Muscle layer of colon (tissue), 2 donors: Measurements from ENCODE around the gene TTYH1.

Source experiments
- H3K27ac ChIP-seq: one replicate; pipeline ENCODE4 v1.7.0; 2013; ENCODE audit warnings: low read depth, mild to moderate bottlenecking, low read length, moderate library complexity
- H3K27me3 ChIP-seq, 2 donors: one replicate each; pipeline ENCODE4 v1.7.0; 2013; ENCODE audit warnings: low read length in 2 of 2, mild to moderate bottlenecking in 2 of 2; ENCODE audit not compliant: insufficient read depth in 2 of 2, control insufficient read depth in 1 of 2
- H3K36me3 ChIP-seq: one replicate; pipeline ENCODE4 v1.7.0; 2013; ENCODE audit warnings: mild to moderate bottlenecking, low read length; ENCODE audit not compliant: insufficient read depth
- H3K4me1 ChIP-seq: one replicate; pipeline ENCODE4 v1.7.0; 2013; ENCODE audit warnings: mild to moderate bottlenecking, low read length; ENCODE audit not compliant: insufficient read depth
- H3K4me3 ChIP-seq, 2 donors: one replicate each; pipeline ENCODE4 v1.7.0; 2013; ENCODE audit warnings: low read length in 2 of 2, low read depth in 1 of 2, mild to moderate bottlenecking in 1 of 2, moderate library complexity in 1 of 2
- H3K9ac ChIP-seq: one replicate; pipeline ENCODE4 v1.7.0; 2013; ENCODE audit warnings: low read length
- H3K9me3 ChIP-seq: one replicate; pipeline ENCODE4 v1.7.0; 2013; ENCODE audit warnings: mild to moderate bottlenecking, low read length
- donor health status: abdominal sarcoma.
- donor health status: Adenocarcinoma of cecum.

The TTYH1 gene

GRCh38 chr19:54448774-54449700, 33.8 kb downstream of the TTYH1 start, which contains the start of gene LENG8:
LENG8 (plus strand) TSS chr19:54449199; CDS start chr19:54451345, 2,146 bp downstream.
- no peaks in the 10 kb centered on the region for H3K9me3 ChIP-seq
- peaks cover 35% of the 10 kb centered on the region for H3K4me1 ChIP-seq
- peak within 1 kb of the TSS; percentile 89 for H3K9ac ChIP-seq
- peaks cover 35% of the 10 kb centered on the region for H3K36me3 ChIP-seq
- H3K27ac ChIP-seq: peak within 1 kb of the TSS; percentile 99
- H3K4me3 ChIP-seq: peak within 1 kb of the TSS; percentile 84 to 85
- H3K27me3 ChIP-seq: no peaks in the 10 kb centered on the region

GRCh38 chr19:54449701-54450069, 34.4 kb downstream of the TTYH1 start:
- Histone ChIP-seq H3K4me3 (peak overlapping the region; percentile 53 to 85), H3K9ac (peak overlapping the region; percentile 79), H3K4me1 (peaks cover 35% of the 10 kb centered on the region), H3K27me3 (no peaks in the 10 kb centered on the region), H3K27ac (peak overlapping the region; percentile 99), H3K9me3 (no peaks in the 10 kb centered on the region), H3K36me3 (peaks cover 41% of the 10 kb centered on the region)

DNA sequence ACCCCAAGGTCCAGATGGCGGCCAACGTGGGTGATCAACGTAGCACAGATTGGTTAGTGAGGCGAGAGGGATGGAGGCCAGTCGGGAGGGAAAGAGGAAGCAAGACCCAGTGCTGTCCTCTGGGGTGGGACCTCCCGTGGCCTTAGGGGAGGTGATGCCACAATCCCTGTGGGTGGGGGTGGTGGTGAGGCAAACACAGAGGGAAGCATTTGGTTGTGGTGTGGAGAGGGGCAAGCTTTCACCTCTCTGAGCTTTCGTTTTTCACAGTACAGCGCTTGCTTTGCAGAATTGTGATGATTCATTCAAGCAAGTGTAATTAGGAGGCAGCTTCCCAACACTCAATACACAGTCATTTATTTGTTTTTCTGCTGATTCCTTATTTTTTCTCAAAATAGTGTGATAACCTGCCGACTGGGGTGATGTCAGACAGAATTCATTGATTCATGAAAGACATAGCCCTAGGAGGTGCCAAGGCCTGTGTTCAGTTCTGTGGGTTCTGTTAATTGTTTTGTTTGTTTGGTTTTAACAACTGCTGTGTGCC, 36.1 kb downstream of the TTYH1 start:
- Histone ChIP-seq H3K27me3 (no peaks in the 10 kb centered on the region), H3K27ac (no peak overlapping the region), H3K4me1 (peaks cover 35% of the 10 kb centered on the region), H3K9ac (no peak overlapping the region), H3K9me3 (no peaks in the 10 kb centered on the region), H3K36me3 (peaks cover 58% of the 10 kb centered on the region), H3K4me3 (peak overlapping the region in 1 of 2 donors; percentile 85)

GRCh38 chr19:54451997-54452396, 36.7 kb downstream of the TTYH1 start:
- Histone ChIP-seq H3K27me3 (no peaks in the 10 kb centered on the region), H3K9me3 (no peaks in the 10 kb centered on the region), H3K4me3 (no peak overlapping the region), H3K27ac (no peak overlapping the region), H3K4me1 (peaks cover 33% of the 10 kb centered on the region), H3K9ac (no peak overlapping the region), H3K36me3 (peaks cover 63% of the 10 kb centered on the region)

- H3K9ac ChIP-seq: no peak overlapping the region
- no peak overlapping the region for H3K27ac ChIP-seq
Observed at GRCh38 chr19:54452626-54453025, 37.4 kb downstream of the TTYH1 start.

DNA sequence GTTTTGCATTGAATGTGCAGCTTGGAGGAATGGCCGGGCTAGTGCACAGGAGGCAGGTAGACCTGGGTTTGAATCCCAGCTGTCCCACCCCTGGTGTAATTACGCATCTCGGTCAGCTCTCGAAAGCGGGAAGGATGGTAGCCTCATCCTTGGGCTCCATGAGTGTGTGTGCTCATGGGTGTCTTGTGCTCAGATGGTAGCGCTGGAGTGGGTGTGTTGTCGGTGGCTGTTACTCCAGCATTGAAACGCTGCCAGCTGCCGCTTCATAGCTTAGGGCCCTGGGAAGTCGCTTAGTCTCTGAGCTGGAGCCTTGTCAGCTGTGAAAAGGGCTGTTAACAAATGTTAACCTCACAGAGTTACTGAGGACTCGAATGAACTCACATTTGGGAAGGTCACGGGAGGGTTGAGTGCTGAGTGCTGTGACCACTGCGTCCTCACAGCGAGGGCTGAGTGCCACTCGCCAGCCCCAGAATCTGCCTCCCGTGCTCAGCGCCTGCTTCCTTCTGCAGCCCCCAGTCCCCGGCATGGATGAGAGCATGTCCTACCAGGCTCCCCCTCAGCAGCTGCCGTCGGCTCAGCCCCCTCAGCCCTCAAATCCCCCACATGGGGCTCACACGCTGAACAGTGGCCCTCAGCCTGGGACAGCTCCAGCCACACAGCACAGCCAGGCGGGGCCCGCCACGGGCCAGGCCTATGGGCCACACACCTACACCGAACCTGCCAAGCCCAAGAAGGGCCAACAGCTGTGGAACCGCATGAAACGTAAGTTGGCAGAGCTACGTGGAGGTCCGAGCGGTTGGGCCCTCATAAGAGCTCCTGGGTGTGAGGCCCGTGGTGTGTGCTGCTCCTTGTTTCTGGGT, 38.9 kb downstream of the TTYH1 start:
- no peak overlapping the region for H3K9ac ChIP-seq
- H3K4me3 ChIP-seq: no peak overlapping the region
- peaks cover 85% of the 10 kb centered on the region for H3K36me3 ChIP-seq
- H3K27ac ChIP-seq: no peak overlapping the region
- no peaks in the 10 kb centered on the region for H3K9me3 ChIP-seq
- peaks cover 26% of the 10 kb centered on the region for H3K4me1 ChIP-seq
- H3K27me3 ChIP-seq: no peaks in the 10 kb centered on the region

More at GRCh38 chr19:54452626-54453025, 37.4 kb downstream of the TTYH1 start:
- H3K4me3 ChIP-seq: no peak overlapping the region
- no peaks in the 10 kb centered on the region for H3K9me3 ChIP-seq
- no peaks in the 10 kb centered on the region for H3K27me3 ChIP-seq
- H3K36me3 ChIP-seq: peaks cover 69% of the 10 kb centered on the region
- H3K4me1 ChIP-seq: peaks cover 27% of the 10 kb centered on the region

DNA sequence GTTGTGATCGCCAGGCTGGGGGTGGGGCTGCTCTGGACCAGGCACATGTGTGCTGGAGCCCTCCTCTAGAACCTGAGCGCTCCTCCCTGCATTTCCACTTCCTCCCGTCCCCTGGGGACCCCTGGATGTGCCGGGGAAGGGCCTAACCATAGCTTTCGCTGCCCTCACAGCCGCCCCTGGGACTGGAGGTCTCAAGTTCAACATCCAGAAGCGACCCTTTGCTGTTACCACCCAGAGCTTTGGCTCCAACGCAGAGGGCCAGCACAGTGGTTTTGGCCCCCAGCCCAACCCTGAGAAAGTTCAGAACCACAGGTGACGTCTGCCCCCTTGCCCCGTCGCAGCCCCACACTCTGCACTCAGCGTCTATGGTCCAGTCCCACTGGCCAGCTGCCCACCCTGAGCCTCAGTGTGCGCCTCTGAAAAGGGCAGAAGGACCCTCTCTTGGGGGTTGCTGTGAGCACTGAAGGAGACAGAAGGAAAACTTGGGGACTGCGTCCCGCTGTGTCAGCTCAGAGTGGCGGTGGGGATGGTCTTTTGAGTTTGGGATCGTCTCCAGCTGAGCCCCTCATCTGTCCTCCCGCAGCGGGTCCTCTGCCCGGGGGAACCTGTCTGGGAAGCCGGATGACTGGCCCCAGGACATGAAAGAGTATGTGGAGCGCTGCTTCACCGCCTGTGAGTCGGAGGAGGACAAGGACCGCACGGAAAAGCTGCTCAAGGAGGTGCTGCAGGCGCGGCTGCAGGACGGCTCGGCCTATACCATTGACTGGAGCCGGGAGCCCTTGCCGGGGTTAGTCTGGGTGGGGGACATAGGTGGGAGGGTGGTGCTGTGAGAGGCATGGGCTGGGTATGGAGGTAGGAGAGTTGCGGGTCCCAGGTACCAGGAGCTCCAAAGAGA, 39.8 kb downstream of the TTYH1 start:
- H3K4me1 ChIP-seq: peaks cover 22% of the 10 kb centered on the region
- no peak overlapping the region for H3K27ac ChIP-seq

GRCh38 chr19:54455786-54456422, 40.6 kb downstream of the TTYH1 start:
- Histone ChIP-seq H3K4me1 (peaks cover 13% of the 10 kb centered on the region), H3K27ac (no peak overlapping the region), H3K36me3 (peaks cover 90% of the 10 kb centered on the region), H3K9me3 (no peaks in the 10 kb centered on the region), H3K4me3 (no peak overlapping the region), H3K9ac (no peak overlapping the region), H3K27me3 (no peaks in the 10 kb centered on the region)

More for the DNA sequence above, 39.8 kb downstream of the TTYH1 start:
- Histone ChIP-seq H3K9me3 (no peaks in the 10 kb centered on the region), H3K4me3 (no peak overlapping the region), H3K27me3 (no peaks in the 10 kb centered on the region), H3K36me3 (peaks cover 93% of the 10 kb centered on the region), H3K9ac (no peak overlapping the region)

DNA sequence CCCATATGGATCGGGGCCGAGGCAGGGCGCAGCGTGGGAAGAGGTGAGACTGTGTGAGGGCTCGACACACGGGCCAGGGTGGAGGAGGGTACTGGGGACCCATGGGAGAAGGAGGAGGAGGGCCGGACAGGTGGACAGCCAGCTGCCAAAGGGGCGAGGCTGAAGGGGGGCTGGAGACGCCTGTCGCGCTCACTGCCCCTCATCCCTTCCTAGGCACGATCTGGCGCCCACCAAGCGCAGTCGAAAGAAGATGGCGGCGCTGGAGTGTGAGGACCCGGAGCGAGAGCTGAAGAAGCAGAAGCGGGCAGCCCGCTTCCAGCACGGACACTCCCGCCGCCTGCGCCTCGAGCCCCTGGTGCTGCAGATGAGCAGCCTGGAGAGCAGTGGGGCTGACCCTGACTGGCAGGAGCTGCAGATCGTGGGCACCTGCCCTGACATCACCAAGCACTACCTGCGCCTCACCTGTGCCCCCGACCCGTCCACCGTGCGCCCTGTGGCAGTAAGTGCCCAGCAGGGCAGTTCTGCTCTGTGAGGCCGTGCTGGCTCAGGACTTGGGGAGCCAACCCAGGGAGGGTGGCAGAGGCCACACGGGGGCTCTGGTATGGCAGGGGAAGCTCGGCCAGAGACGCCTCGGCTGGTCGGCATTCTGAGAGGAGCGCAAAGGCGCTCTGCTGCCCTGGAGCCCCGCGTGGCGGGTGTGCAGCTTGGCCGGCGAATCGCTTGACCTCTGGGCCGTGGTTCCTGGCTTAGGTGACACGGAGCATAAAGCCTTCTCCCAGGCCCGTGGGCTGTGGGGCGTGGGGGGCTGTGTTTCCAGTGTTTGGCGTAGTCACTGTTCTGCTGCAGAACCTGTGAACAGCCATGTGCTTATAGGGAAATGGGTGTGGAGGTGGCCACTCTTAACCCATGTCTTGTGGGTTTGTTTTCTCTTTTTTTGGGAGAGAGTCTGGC, 41.4 kb downstream of the TTYH1 start:
- Histone ChIP-seq H3K27me3 (no peaks in the 10 kb centered on the region), H3K4me1 (peaks cover 5% of the 10 kb centered on the region), H3K4me3 (no peak overlapping the region), H3K9me3 (no peaks in the 10 kb centered on the region), H3K36me3 (peaks cover 90% of the 10 kb centered on the region), H3K9ac (no peak overlapping the region), H3K27ac (no peak overlapping the region)
